Activated CD8-positive, alpha-beta T cell treated with anti-CD3 and anti-CD28 coated beads for 36 hours (primary cell): ENCODE measurements around the gene ADAMTS2. TPM values are rescaled to one million over a fixed set of nuclear protein-coding genes. Genes with fewer than 3 reads are reported as not detected.

Source experiments
- ATAC-seq: fragments of 200-7000 bp; cut with Tn5 transposase; one replicate; pipeline ENCODE4 v1.10.0; 2021; ENCODE audit warnings: mild to moderate bottlenecking, moderate library complexity
- CTCF ChIA-PET: fragments of 350-600 bp; sonication (Branson Sonifier 250); formaldehyde crosslinking; loops from one replicate; lab custom pipeline; 2021; ENCODE audit warnings: antibody characterized with exemption; lab: Charles Lee
- POLR2A ChIA-PET: fragments of 350-600 bp; sonication (Branson Sonifier 250); formaldehyde crosslinking; loops from one replicate; lab custom pipeline; 2021; ENCODE audit warnings: antibody characterized with exemption; lab: Charles Lee
- DNase-seq: peaks from one replicate; pipeline ENCODE4 v3.0.0-alpha.2; 2020
- H3K27ac Mint-ChIP-seq: one replicate; pipeline ENCODE4 v1.8.0; 2021; ENCODE audit warnings: mild to moderate bottlenecking, mixed read lengths
- H3K27me3 Mint-ChIP-seq: one replicate; pipeline ENCODE4 v1.8.0; 2021; ENCODE audit warnings: mixed read lengths
- H3K36me3 Mint-ChIP-seq: one replicate; pipeline ENCODE4 v1.8.0; 2021; ENCODE audit warnings: low read depth, mixed read lengths
- H3K4me1 Mint-ChIP-seq: one replicate; pipeline ENCODE4 v1.8.0; 2021; ENCODE audit warnings: low read depth, mixed read lengths
- H3K4me3 Mint-ChIP-seq: one replicate; pipeline ENCODE4 v1.8.0; 2021; ENCODE audit warnings: mild to moderate bottlenecking, moderate library complexity, mixed read lengths
- H3K9me3 Mint-ChIP-seq: one replicate; pipeline ENCODE4 v1.8.0; 2021; ENCODE audit warnings: mixed read lengths
- intact Hi-C: fragments of 100-400 bp; cut with micrococcal nuclease; formaldehyde crosslinking; loops from one replicate; pipeline ENCODE4 v1.10.0; 2022
- total RNA-seq, 2 experiments: library from RNA; stranded (reverse); gene quantifications; one replicate each; pipeline ENCODE4 v1.2.3, GENCODE V29; 2021
- TF ChIP-seq, protein P1 (sequence below): fragments of 200-600 bp; IDR thresholded peaks from one replicate; pipeline ENCODE4 v1.8.0; 2022; ENCODE audit warnings: antibody characterized with exemption, mild to moderate bottlenecking

Gene ADAMTS2
- total RNA-seq, 2 experiments from 2014 or later = not detected

DNA sequence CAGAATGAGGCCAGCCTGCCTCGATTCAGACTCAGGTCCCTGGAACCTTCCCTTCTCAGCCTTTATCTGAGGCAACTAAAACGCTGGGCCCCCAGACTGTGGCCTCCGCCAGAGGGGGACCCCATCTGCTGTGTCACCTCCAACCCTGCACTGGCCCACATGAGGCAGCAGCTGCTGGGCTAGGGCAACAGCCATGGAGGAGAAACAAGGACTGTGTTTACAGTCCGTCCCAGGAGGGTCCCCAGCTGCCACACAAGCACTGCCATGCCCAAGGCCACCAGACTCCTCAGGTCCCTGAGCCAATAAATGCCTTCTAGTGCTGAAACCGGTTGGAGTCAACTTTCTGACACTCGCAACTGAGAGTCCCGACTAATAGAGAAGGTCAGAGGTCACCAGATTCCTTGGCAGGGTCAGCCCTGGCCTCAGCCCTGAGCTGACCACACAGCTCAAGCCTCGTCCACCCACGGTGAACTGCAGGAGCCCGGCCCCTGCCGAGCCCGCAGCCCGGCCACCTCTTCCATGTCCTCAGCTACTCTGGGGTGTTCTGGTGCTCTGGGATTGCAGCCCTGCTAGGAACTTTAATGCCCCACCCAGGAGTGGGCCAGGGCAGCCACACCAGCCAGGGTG is 208.1 kb downstream of the ADAMTS2 start:
- H3K27me3 Mint-ChIP-seq = no peaks in the 10 kb centered on the region
- TF ChIP-seq, protein P1, sequence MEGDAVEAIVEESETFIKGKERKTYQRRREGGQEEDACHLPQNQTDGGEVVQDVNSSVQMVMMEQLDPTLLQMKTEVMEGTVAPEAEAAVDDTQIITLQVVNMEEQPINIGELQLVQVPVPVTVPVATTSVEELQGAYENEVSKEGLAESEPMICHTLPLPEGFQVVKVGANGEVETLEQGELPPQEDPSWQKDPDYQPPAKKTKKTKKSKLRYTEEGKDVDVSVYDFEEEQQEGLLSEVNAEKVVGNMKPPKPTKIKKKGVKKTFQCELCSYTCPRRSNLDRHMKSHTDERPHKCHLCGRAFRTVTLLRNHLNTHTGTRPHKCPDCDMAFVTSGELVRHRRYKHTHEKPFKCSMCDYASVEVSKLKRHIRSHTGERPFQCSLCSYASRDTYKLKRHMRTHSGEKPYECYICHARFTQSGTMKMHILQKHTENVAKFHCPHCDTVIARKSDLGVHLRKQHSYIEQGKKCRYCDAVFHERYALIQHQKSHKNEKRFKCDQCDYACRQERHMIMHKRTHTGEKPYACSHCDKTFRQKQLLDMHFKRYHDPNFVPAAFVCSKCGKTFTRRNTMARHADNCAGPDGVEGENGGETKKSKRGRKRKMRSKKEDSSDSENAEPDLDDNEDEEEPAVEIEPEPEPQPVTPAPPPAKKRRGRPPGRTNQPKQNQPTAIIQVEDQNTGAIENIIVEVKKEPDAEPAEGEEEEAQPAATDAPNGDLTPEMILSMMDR = no peak
- H3K36me3 Mint-ChIP-seq = no peaks in the 10 kb centered on the region
- H3K4me3 Mint-ChIP-seq = no peak overlapping the region
- ATAC-seq (no peak), DNase-seq (no peak)
- CTCF ChIA-PET = no interaction called here
- no peaks in the 10 kb centered on the region for H3K9me3 Mint-ChIP-seq
- H3K4me1 Mint-ChIP-seq = peaks cover 6% of the 10 kb centered on the region
- intact Hi-C loops = no loop called here
- H3K27ac Mint-ChIP-seq = no peak overlapping the region
- POLR2A ChIA-PET = no interaction called here

DNA sequence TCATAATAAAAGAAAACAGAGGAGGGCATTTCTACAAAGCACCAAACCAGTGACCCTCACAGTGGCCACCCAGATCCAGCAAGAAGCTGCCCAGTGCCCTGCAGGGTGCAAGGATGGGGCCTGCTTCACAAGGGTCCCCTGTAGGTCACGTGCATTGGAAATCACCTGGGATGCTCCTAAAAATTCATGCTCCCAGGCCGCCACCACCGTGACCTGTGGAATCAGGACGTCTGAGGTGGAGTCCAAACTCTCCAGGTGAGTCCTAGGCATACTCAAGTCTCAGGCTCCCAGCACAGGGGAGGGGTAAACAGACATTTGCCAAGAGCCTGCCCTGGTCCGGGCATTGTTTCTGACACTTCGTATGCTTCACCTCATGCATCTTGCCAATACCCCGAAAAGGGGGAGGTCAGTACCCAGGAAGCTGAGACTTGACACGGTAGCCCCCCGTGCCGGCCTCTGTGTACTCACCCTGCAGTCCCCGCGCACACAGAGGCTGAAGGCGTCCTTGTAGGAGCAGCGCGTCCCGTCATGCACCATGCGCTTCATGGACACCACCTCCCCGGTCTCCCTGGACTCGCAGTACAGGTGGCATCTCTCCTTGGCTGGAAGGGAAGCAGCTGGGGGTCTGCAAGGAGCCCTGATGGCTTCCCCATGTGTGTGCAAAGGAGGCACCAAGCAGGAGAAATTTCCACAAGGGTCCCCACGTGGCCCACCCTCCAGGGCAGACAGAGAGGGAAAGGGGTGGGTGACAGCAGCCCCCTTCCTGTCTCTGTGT is 209.6 kb downstream of the ADAMTS2 start:
- DNase-seq = no peak
- H3K36me3 Mint-ChIP-seq = no peaks in the 10 kb centered on the region
- ATAC-seq = no peak
- TF ChIP-seq, protein P1 = no peak
- H3K9me3 Mint-ChIP-seq = no peaks in the 10 kb centered on the region
- CTCF ChIA-PET = no interaction called here
- no peaks in the 10 kb centered on the region for H3K4me1 Mint-ChIP-seq
- POLR2A ChIA-PET = no interaction called here
- intact Hi-C loops = no loop called here
- H3K27me3 Mint-ChIP-seq = no peaks in the 10 kb centered on the region
- H3K4me3 Mint-ChIP-seq = no peak overlapping the region
- H3K27ac Mint-ChIP-seq = no peak overlapping the region

DNA sequence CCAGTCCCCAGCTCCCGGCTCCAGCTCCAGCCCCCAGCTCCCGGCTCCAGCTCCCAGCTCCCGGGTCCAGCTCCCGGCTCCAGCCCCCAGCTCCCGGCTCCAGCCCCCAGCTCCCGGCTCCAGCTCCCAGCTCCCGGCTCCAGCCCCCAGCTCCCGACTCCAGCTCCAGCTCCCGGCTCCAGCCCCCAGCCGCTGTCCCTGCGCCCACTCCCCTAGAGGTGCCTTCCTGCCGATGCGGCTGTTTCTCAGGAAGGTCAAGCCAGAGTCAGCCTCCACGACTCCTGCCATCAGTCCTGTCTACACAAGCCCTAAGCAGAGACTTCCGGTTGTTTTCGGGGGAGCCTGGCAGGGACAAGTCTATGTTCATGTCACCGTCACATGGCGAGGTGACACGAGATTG is 210.3 kb downstream of the ADAMTS2 start:
- Mint-ChIP-seq H3K9me3 (no peaks in the 10 kb centered on the region), H3K27ac (no peak overlapping the region), H3K36me3 (no peaks in the 10 kb centered on the region), H3K4me1 (no peaks in the 10 kb centered on the region), H3K27me3 (no peaks in the 10 kb centered on the region), H3K4me3 (no peak overlapping the region)
- ChIA-PET POLR2A (no interaction called here), CTCF (no interaction called here)
- DNase-seq (no peak), ATAC-seq (no peak)
- TF ChIP-seq, protein P1 = no peak
- intact Hi-C loops = no loop called here

DNA sequence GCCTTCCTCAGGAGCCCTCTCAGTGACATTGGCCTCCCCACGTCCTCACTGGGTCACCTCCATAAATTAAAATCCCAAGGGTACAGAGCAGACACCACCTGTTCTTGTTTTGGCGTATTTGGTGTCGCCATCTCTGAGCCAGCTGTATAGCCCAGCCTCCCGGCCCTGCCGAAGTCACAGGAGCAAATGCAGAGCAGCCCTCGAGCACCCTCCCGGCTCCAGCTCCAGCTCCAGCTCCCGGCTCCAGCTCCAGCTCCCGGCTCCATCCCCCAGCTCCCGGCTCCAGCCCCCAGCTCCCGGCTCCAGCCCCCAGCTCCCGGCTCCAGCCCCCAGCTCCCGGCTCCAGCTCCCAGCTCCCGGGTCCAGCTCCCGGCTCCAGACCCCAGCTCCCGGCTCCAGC is 210.8 kb downstream of the ADAMTS2 start:
- TF ChIP-seq, protein P1 = no peak
- DNase-seq (no peak), ATAC-seq (no peak)
- ChIA-PET POLR2A (no interaction called here), CTCF (no interaction called here)
- Mint-ChIP-seq H3K4me1 (no peaks in the 10 kb centered on the region), H3K36me3 (no peaks in the 10 kb centered on the region), H3K27me3 (no peaks in the 10 kb centered on the region), H3K9me3 (no peaks in the 10 kb centered on the region), H3K4me3 (no peak overlapping the region), H3K27ac (no peak overlapping the region)
- intact Hi-C loops = no loop called here

DNA sequence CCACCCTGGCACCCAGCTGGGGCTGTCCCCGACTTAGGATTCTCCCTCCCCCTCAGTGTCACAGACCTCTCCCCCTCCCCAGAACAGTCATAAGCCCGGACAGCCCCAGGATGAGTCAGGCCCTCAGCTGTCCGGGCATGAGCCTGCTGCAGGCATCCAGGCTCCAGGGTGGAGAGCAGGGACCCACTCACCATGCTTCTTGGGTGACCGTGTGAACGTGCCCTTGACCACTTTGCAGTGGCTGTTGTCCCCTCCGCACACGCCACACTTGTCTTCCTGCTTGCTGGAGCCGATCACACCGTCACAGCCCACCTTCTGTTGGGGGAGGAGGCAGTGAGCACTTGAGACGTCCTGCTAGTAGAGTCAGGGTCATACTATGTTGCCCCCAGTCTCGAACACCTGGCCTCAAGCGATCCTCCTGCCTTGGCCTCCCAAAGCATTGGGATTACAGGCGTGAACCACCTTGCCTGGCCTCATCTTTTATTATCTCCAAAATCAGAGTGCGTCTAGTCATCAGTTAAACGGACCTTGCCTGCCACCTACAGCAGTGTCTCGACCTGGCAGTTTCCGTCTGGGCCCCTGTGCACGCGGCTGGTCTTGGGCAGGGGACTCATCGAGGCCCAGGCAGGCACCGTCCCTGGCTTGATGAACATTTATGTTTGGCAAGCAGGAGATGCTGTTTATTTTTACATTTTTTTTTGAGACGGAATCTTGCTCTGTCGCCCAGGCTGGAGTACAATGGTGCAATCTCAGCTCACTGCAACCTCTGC is 212.5 kb downstream of the ADAMTS2 start:
- ChIA-PET POLR2A (no interaction called here), CTCF (no interaction called here)
- no peak for ATAC-seq
- Mint-ChIP-seq H3K36me3 (no peaks in the 10 kb centered on the region), H3K27ac (no peak overlapping the region), H3K27me3 (no peaks in the 10 kb centered on the region), H3K4me1 (no peaks in the 10 kb centered on the region), H3K4me3 (no peak overlapping the region), H3K9me3 (no peaks in the 10 kb centered on the region)
- DNase-seq = no peak
- intact Hi-C loops = no loop called here
- TF ChIP-seq, protein P1 = no peak
